Bronchial epithelial cell (primary cell): Measurements from ENCODE around the gene C3orf33. TPM values are rescaled to one million over a fixed set of nuclear protein-coding genes. Genes with fewer than 3 reads are reported as not detected.
"Not testable (repeated sequence)": the region's sequence is repeated elsewhere in the genome, so short reads cannot be mapped to it uniquely, and the experiment has no call there.

Experiments used
- DNase-seq: peaks from one replicate; pipeline ENCODE4 v3.0.0-alpha.2; 2010; ENCODE audit warnings: low read depth
- FAIRE-seq: peaks from 2 replicates; lab custom pipeline; 2011; peaks lifted over from hg19 to GRCh38; lab: Jason Lieb, UNC
- H3K27me3 ChIP-seq: 2 replicates; pipeline ENCODE4 v1.5.1; 2011; ENCODE audit warnings: low read length; ENCODE audit not compliant: control insufficient read depth, insufficient read depth
- H3K36me3 ChIP-seq: 2 replicates; pipeline ENCODE4 v1.5.1; 2011; ENCODE audit warnings: low read length; ENCODE audit not compliant: control insufficient read depth, insufficient read depth
- H3K4me3 ChIP-seq: 2 replicates; pipeline ENCODE4 v1.5.1; 2011; ENCODE audit warnings: mild to moderate bottlenecking, low read depth, low read length, control low read depth
- total RNA-seq: library from RNA; depleted of rRNA; stranded (reverse); fragments of >200 nt; gene quantifications from 2 replicates; pipeline ENCODE4 v1.2.1, GENCODE V29; 2014
- TF ChIP-seq, protein P1 (sequence below): IDR thresholded peaks from 2 replicates; pipeline ENCODE4 v1.5.1; 2011; ENCODE audit warnings: mild to moderate bottlenecking, moderate library complexity, low read length, control low read depth, inconsistent platforms; ENCODE audit not compliant: insufficient read depth, severe bottlenecking

The C3orf33 gene, protein sequence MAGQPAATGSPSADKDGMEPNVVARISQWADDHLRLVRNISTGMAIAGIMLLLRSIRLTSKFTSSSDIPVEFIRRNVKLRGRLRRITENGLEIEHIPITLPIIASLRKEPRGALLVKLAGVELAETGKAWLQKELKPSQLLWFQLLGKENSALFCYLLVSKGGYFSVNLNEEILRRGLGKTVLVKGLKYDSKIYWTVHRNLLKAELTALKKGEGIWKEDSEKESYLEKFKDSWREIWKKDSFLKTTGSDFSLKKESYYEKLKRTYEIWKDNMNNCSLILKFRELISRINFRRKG
- 1.6 and 2.6 TPM in 2 replicates for total RNA-seq

DNA sequence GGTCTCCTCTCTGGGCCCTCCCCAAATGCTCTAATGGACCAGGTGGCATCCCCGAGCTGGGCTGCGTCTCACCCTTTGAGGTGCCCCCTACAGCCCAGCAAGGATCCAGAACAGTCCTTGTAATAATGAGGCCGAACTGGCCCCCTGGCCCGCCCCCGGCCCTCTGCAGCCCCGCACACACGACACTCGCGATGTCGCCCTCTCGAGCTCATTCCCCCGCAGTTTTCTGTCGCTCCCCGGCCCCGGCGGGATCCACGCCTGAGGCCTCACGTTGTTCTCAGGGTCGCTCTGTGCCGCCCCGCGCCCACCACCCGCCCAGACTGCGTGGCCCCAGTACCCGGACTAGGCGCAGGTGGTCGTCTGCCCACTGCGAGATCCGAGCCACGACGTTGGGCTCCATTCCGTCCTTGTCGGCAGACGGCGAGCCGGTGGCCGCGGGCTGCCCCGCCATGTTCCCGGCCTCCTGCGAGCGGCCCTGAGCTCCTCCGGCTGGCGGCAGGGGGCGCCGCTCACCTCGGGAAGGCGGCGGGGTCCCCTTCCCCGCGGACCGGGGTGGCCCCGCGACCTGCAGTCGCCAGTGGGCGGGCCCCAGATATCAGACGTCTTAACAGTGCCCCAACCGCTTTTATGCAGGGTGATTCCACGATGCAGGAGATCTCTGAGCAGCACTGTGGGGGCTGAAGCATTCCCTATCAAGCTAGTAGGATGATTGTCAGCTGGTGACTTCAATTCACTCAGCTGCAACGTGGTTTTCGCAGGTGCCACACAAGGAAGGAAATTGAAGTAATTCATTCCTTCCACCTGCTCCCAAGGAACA lies at the start of gene C3orf33:
Gene C3orf33, minus strand, starts transcription at position 477 of the 817 bp plus-strand sequence. Its CDS starts 26 bp downstream, at position 451.
- FAIRE-seq: no peak
- Histone ChIP-seq H3K4me3 (peak within 1 kb of the TSS; percentile 79), H3K27me3 (no peaks in the 10 kb centered on the region), H3K36me3 (no peaks in the 10 kb centered on the region)
- TF ChIP-seq, protein P1, sequence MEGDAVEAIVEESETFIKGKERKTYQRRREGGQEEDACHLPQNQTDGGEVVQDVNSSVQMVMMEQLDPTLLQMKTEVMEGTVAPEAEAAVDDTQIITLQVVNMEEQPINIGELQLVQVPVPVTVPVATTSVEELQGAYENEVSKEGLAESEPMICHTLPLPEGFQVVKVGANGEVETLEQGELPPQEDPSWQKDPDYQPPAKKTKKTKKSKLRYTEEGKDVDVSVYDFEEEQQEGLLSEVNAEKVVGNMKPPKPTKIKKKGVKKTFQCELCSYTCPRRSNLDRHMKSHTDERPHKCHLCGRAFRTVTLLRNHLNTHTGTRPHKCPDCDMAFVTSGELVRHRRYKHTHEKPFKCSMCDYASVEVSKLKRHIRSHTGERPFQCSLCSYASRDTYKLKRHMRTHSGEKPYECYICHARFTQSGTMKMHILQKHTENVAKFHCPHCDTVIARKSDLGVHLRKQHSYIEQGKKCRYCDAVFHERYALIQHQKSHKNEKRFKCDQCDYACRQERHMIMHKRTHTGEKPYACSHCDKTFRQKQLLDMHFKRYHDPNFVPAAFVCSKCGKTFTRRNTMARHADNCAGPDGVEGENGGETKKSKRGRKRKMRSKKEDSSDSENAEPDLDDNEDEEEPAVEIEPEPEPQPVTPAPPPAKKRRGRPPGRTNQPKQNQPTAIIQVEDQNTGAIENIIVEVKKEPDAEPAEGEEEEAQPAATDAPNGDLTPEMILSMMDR: peak; percentile 86
- DNase-seq: peak; percentile 36

DNA sequence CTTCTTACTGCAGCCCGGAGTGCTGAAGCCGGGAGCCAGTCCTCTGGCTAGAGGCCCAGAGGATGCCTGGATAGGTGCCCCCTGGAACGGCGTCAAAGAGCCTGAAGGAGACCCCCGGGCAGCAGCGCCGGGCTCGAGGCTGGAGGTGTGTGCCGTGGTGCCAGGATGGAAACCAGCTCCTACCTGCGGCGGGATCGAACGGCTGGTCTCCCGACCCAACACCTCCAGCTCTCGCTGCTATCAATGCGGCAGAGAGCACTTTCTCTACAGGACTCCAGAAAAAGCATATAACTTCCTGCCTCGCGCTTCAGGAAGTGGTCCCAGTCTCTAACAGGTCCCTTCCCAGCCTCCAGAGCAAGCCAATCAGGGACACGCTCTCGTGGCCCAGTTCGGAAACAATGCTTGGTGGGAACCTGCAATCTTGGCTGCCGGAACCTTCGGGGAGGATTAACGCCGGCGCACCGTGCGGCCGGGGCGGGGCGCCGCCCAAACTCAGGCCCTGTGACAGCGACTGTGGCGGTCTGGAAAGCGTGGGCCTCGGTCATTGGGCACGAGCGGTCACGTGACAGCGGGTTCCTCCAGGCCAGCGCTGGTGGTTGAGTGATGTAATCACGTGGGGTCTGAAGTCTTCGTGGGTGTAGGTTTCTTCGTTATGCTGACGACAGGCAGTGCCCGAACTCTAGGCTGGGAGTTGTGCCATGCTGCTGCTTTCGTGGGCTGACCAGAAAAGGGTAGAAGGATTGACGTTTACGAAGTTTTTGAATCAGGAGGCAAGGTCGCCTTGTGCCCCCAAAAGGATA lies 48.3 kb upstream of the C3orf33 start, which contains the start of gene SLC33A1:
Gene SLC33A1, minus strand, starts transcription at position 287 of the 800 bp plus-strand sequence. CDS start 430 bp downstream, outside the sequence.
- TF ChIP-seq, protein P1: no peak
- Histone ChIP-seq H3K4me3 (peak within 1 kb of the TSS; percentile 93), H3K36me3 (no peaks in the 10 kb centered on the region), H3K27me3 (no peaks in the 10 kb centered on the region)
- DNase-seq (peak; percentile 97), FAIRE-seq (peak; percentile 58)

DNA sequence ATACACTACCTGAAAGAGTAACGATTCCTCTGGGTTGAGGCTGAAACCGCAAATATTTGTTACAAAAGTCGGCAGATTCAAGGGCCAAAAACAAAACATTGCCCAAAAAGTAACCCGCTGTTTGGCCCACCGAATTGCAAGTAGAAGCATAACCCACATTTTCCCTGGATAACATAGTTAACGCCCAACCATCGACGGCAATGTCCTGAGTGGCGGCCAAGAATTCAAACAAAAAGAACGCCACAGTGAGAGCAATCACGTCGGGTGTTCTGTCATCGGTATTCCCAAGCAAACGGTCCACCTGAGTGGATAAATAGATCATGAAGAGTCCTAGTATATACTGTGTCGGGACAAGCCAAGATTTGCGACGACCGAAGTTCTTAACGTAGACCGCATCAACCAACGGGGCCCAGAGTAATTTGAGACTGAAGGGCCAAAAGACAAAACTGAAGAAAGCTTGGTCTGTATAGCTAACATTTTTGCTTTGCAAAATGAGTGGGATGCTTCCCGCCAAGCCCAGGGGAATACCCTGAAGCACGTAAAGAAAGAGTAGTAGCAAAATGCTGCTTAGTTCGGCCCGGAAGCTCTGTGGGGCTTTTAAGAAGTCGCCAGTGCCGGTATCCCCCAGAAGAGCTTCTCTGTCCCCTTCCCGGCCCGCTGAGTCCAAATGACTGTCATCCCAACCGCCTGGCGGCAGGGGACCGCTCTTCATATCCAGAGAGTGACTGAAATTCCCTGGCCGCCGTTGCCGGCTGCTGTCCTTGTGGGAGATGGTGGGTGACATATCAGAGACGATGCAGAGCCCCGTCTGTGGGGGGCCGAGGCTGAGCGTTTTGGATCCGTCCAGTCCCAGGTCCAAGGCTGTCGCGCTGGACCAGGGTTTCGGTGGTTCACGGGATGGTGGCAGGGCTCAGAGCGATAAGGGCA lies 47.4 kb upstream of the C3orf33 start:
- no peaks in the 10 kb centered on the region for H3K36me3 ChIP-seq
- H3K27me3 ChIP-seq: no peaks in the 10 kb centered on the region
- H3K4me3 ChIP-seq: peak overlapping the region; percentile 93
- TF ChIP-seq, protein P1: peak; percentile 20
- DNase-seq: no peak
- no peak for FAIRE-seq

DNA sequence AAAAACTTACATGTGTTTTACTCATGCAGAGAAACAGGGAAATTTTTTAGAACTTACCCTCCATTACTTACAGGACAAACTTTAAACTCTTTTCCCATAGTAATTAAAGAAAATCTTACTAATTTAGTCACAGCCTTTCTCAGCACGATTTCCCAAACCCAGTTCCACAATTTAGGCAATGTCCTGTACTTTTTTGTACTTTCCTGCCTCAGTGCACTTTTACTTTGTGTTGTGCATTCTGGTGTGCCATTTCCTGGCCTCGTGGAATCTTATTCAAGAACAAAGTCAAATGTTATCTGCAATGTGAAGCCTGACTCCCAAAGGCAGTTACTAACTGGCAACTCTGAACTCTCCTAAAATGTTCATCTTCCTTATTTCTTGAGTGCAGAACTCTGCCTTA lies 46.3 kb upstream of the C3orf33 start:
- Histone ChIP-seq H3K27me3 (no peaks in the 10 kb centered on the region), H3K4me3 (peak overlapping the region; percentile 93), H3K36me3 (peaks cover 1% of the 10 kb centered on the region)
- FAIRE-seq (no peak), DNase-seq (no peak)
- TF ChIP-seq, protein P1: no peak

DNA sequence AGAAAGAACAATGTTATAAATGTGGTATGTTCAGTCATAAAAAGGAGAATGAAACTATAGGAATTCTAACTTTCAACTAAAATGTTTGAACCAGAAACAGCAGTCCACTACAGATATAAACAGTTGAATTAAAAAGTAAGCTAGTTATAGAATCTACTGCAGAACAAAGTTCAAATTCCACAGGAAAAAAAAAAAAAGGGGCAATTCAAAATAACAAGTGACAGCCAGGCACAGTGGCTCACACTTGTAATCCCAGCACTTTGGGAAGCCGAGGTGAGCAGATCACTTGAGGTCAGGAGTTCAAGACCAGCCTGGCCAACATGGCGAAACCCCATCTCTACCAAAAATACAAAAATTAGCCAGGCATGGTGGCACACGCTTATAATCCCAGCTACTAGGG lies 43.3 kb upstream of the C3orf33 start:
- not testable (repeated sequence) for H3K36me3 ChIP-seq, H3K4me3 ChIP-seq, DNase-seq, H3K27me3 ChIP-seq, FAIRE-seq
